Measurements from ENCODE around the gene SLC50A1.

- TF ChIP-seq CTCF (IDR thresholded peaks at IDR 0.05), result no peak
- no peak for TF ChIP-seq POLR2A (IDR thresholded peaks at IDR 0.05)
Measured at GRCh38 chr1:155184351-155184811, 48.7 kb downstream of the SLC50A1 start.
